IPS-18c (cell line): Measurements from ENCODE around the gene ACSM3.
"Not testable (repeated sequence)": the region's sequence is repeated elsewhere in the genome, so short reads cannot be mapped to it uniquely, and the experiment has no call there.

Experiments used
- H3K4me3 ChIP-seq: 2 replicates; pipeline ENCODE4 v1.7.0; 2013; ENCODE audit warnings: low read depth, mild to moderate bottlenecking, low read length, moderate library complexity; ENCODE audit not compliant: insufficient read depth
- H3K9me3 ChIP-seq: one replicate; pipeline ENCODE4 v1.6.1; 2013; ENCODE audit warnings: mild to moderate bottlenecking, low read length, moderate library complexity; ENCODE audit not compliant: control insufficient read depth, insufficient read depth

Gene ACSM3

GRCh38 chr16:20789130-20789529, 25.3 kb downstream of the ACSM3 start:
- H3K9me3 ChIP-seq, result no peaks in the 10 kb centered on the region
- H3K4me3 ChIP-seq, result no peak overlapping the region

DNA sequence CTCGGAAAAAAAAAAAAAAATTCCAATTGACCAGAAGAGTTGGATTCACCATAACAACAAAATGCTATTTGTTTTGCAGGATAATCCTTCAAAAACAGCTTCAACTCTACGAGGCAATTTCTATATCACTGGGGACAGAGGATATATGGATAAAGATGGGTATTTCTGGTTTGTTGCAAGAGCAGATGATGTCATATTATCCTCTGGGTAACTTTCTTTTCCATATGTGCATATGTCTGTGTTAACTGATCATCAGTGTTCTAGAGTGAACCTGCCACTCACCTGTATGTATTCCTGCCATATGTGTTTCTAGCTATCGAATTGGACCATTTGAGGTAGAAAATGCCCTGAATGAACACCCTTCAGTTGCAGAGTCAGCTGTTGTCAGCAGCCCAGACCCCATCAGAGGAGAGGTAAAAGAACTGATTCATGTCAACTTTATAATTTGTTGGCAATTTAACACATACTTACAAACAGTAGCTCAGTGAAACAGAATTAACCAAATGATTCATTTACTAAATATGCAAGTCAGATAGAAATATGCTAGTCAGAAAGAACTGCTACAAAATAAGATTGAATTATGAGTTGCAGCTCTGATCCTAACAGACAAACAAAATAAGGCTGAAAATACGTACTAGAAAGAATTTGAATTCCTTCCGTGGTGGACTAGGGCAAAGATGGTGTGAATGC, 28.3 kb downstream of the ACSM3 start:
- Histone ChIP-seq H3K9me3 (no peaks in the 10 kb centered on the region), H3K4me3 (no peak overlapping the region)

DNA sequence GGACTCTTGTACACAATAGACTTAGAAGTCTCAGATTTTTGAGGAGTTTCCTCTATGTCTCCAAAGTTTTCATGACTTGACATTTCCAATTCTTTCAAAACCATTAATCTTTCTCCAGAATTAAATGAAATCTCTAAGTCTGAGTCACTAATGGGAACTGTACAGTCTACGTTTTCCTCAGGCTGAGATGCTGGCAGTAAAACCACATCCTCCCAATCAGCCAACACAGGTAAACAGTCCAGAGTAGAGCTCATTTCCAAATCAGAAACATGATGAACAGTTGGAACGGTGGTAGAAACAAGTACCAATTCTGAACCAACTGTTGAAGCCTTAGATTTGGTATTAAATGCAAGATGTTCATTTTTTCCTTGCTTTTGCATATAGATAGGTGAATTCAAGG, 34.5 kb downstream of the ACSM3 start:
- H3K4me3 ChIP-seq, result no peak overlapping the region
- no peaks in the 10 kb centered on the region for H3K9me3 ChIP-seq

DNA sequence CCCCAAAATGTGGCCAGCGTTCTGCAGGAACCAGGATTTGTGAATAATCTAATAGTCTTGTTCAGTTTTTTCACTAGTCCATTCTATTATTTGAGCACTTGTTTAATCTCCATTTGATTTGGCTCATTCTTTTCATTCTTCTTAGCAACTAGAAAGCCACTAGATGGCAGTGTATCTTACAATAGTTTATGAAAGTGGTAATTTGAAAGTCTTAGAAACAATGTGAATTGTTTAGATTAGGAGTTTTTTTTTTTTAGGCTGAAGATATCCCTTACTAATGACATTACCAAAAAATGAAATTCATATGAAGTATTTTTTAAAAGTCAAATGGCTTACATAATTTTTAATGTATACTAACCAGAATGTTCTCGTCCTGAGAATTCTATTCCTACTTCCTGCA, 35.8 kb downstream of the ACSM3 start:
- Histone ChIP-seq H3K4me3 (no peak overlapping the region), H3K9me3 (no peaks in the 10 kb centered on the region)

GRCh38 chr16:20801278-20801677, 37.5 kb downstream of the ACSM3 start:
- Histone ChIP-seq H3K9me3 (no peaks in the 10 kb centered on the region), H3K4me3 (no peak overlapping the region)

- H3K4me3 ChIP-seq, result no peak overlapping the region
Observed at GRCh38 chr16:20803192-20803560, 39.4 kb downstream of the ACSM3 start.

DNA sequence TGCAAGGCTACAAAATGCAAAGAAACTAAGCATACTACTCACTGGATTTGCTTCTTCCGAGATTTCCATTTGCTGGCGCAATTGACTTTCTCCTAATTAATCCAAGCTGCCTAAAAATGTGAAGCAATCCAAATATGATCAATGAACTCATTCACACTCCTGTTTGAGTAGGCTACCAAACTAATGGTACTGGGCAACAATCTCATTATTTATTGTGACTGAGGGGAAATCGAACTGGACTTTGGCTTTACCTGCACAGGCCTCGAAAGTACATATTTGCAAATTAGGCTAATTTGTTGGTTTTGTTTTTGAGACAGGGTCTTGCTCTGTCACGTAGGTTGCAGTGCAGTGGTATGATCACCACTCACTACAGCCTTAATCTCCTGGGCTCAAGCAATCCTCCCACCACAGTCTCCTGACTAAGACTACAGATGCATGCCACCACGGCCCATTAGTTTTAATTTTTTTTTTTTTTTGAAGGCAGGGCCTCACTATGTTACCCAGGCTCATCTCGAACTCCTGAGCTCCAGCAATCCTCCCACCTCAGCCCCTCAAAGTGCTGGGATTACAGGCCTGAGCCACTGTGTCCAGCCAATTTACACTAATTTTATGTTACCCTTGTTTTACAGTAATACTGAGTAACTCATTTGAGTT, 39.9 kb downstream of the ACSM3 start:
- Histone ChIP-seq H3K9me3 (no peaks in the 10 kb centered on the region), H3K4me3 (no peak overlapping the region)

More at GRCh38 chr16:20803192-20803560, 39.4 kb downstream of the ACSM3 start:
- H3K9me3 ChIP-seq, result no peaks in the 10 kb centered on the region

DNA sequence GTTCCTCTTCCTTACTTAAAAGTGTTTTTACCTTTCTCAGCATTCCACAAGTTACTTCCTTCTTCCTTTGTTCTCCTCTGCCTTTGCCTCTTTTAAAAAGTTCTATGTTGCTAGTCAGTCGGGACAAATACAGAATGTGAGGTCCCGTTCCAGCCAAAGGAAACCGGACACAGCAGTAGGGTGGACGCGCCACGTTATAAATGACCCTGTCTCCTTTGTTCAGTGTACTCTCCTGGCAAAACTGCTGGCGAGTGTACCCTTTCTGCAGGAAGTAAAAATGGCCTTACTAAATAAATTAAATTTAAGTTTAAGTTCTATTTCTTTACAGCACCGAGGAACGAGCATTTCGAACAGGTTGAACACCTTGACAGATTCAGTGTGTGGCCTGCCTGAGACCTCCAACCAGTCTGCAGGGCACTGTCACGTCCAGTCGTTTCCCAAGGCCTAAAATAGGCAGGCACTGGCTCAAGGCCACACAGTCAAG, 41.9 kb downstream of the ACSM3 start:
- H3K4me3 ChIP-seq, result peak overlapping the region; percentile 95
- not testable (repeated sequence) for H3K9me3 ChIP-seq

GRCh38 chr16:20806168-20807050, 42.6 kb downstream of the ACSM3 start, which contains the start of the genes ERI2 and REXO5:
Gene ERI2, minus strand, starts transcription at chr16:20806472. Its CDS starts 42 bp downstream, at chr16:20806430.
Gene REXO5, plus strand, starts transcription at chr16:20806527. Its CDS starts 427 bp downstream, at chr16:20806954.
- peak within 1 kb of the TSS; percentile 95 for H3K4me3 ChIP-seq
- H3K9me3 ChIP-seq, result no peaks in the 10 kb centered on the region

DNA sequence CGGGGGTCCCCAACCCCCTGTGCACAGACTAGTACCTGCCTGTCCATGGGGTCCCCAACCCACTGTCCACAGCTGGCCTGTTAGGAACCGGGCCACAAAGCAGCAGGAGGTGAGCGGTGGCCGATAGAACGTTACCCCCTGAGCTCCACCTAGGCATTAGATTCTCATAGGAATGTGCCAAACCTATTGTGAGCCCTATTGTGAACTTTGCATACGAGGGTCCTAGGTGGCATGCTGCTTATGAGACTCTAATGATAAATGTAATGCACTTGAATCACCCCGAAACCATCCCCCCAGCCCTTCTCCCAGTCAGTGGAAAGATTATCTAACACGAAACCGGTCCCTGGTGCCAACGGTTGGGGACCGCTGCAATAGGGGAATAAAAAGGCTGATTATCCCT, 44.0 kb downstream of the ACSM3 start:
- H3K4me3 ChIP-seq, result no peak overlapping the region

GRCh38 chr16:20811889-20812439, 48.1 kb downstream of the ACSM3 start:
- Histone ChIP-seq H3K9me3 (no peaks in the 10 kb centered on the region), H3K4me3 (no peak overlapping the region)

More for the DNA sequence above, 44.0 kb downstream of the ACSM3 start:
- H3K9me3 ChIP-seq, result no peaks in the 10 kb centered on the region

DNA sequence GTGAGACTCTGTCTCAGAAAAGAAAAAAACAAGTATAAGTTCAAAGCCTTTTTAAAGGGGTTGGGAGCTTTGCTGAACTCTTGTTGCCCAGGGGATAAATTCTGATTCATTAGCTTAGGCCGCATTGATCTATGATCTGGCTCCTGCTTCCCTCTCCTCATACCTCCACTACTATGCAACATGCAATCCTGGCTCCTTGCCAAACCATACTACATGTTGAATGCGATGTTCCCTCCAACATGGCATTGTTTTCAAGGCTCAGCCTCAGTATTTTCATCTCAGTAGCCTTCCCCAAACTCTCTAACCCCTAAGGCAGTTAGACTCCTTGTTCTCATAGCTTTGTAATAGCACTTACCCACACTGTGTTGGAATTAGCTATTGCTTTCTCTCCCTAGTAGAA, 48.7 kb downstream of the ACSM3 start:
- no peaks in the 10 kb centered on the region for H3K9me3 ChIP-seq
- no peak overlapping the region for H3K4me3 ChIP-seq

DNA sequence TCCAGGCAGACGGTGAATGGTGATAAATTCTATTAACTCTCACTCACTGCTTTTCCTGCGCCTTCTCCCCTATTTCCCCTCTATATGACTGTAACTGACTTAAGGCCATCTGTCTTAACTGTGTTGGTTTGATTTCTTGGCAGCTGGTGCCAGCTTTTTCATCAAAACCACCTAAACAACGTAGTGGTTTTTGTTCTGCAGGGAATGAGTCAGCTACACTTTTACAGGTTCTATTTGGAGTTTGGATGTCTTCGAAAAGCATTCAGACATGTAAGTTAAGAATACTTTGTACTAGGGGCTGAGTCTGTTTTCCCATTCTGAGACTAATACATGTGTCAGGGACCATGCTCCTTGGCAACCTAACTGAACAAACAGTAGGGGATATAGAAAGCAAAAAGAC, 51.0 kb downstream of the ACSM3 start:
- Histone ChIP-seq H3K4me3 (no peak overlapping the region), H3K9me3 (no peaks in the 10 kb centered on the region)

DNA sequence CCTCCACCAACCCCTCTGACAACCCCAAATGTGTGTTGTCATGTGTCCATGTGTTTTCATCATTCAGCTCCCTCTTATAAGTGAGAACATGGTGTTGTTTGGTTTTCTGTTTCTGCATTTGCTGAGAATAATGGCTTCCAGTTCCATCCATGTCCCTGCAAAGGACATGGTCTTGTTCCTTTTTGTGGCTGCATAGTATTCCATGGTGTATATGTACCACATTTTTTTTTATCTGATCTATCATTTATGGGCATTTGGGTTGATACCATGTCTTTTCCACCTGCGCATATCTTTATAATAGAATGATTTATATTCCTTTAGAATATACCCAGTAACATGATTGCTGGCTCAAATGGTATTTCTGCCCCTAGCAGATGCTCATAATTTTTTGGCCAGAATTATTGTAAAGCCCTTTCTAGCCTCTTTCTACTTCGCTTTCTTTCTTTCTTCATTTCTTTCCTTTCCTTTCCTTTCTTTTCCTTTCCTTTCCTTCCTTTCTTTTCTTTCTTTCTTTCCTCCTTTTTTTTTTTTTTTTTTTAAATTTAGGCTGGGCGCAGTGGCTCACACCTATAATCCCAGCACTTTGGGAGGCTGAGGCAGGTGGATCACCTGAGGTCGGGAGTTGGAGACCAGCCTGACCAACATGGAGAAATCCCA, 55.2 kb downstream of the ACSM3 start:
- Histone ChIP-seq H3K4me3 (no peak overlapping the region), H3K9me3 (no peaks in the 10 kb centered on the region)

DNA sequence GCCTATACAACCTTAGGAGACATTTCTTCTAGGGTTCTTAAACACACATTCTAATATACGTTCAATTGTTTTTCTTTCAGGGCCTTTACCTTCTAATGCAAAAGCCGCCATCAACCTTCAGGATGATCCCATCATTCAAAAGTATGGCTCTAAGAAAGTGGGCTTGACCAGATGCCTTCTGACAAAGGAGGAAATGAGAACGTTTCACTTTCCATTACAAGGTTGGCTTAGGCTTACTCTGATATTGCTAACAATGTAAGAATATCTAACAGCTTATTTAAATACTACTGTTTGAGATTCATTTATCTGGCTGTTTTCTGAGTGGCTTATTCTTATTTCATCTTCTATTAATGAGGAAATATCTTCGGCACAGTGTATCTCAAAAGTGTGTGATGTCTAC, 57.9 kb downstream of the ACSM3 start:
- Histone ChIP-seq H3K9me3 (no peaks in the 10 kb centered on the region), H3K4me3 (no peak overlapping the region)

- Histone ChIP-seq H3K9me3 (no peaks in the 10 kb centered on the region), H3K4me3 (no peak overlapping the region)
Observed at GRCh38 chr16:20822521-20823325, 58.9 kb downstream of the ACSM3 start.
